Stimulated activated CD8-positive, alpha-beta memory T cell treated with anti-CD3 and anti-CD28 coated beads, Interleukin-7, amount 100 ng/mL, for 24 hours (primary cell): Measurements from ENCODE around the gene FITM1.

ENCODE experiments used
- DNase-seq: peaks from one replicate; pipeline ENCODE4 v3.0.0-alpha.2; 2020; ENCODE audit warnings: low read depth

FITM1 gene

GRCh38 chr14:24130380-24130716 lies at the start of gene FITM1:
FITM1 (plus strand) TSS chr14:24130659; CDS start chr14:24131564, 905 bp downstream.
- DNase-seq = no peak

GRCh38 chr14:24080888-24081738 lies 49.3 kb upstream of the FITM1 start:
- peak; percentile 44 for DNase-seq

- no peak for DNase-seq
Measured at GRCh38 chr14:24081739-24082211, 48.7 kb upstream of the FITM1 start.

GRCh38 chr14:24082411-24083080 lies 47.9 kb upstream of the FITM1 start:
- no peak for DNase-seq

GRCh38 chr14:24083462-24083861 lies 47.0 kb upstream of the FITM1 start:
- no peak for DNase-seq

GRCh38 chr14:24084440-24084839 lies 46.0 kb upstream of the FITM1 start:
- no peak for DNase-seq

GRCh38 chr14:24085215-24085614 lies 45.2 kb upstream of the FITM1 start:
- no peak for DNase-seq

GRCh38 chr14:24086193-24086955 lies 44.1 kb upstream of the FITM1 start:
- DNase-seq = no peak

GRCh38 chr14:24087004-24087403 lies 43.5 kb upstream of the FITM1 start:
- no peak for DNase-seq

GRCh38 chr14:24088095-24088494 lies 42.4 kb upstream of the FITM1 start:
- DNase-seq = no peak

GRCh38 chr14:24089890-24090289 lies 40.6 kb upstream of the FITM1 start:
- DNase-seq = no peak

GRCh38 chr14:24092110-24092504 lies 38.4 kb upstream of the FITM1 start:
- no peak for DNase-seq

GRCh38 chr14:24092505-24093206 lies 37.8 kb upstream of the FITM1 start:
- no peak for DNase-seq

GRCh38 chr14:24093207-24093900 lies 37.1 kb upstream of the FITM1 start:
- no peak for DNase-seq

- peak; percentile 73 for DNase-seq
Measured at GRCh38 chr14:24093901-24094840, 36.3 kb upstream of the FITM1 start, which contains the start of gene PCK2. PCK2 (plus strand) TSS chr14:24094311; CDS start chr14:24094406, 95 bp downstream.

- no peak for DNase-seq
Measured at GRCh38 chr14:24094841-24095270, 35.6 kb upstream of the FITM1 start.

GRCh38 chr14:24095271-24096068 lies 35.0 kb upstream of the FITM1 start:
- DNase-seq = peak; percentile 30

- no peak for DNase-seq
Measured at GRCh38 chr14:24096545-24097181, 33.8 kb upstream of the FITM1 start.
